ENCODE measurements around the gene KITLG. TPM values are rescaled to one million over a fixed set of nuclear protein-coding genes. Genes with fewer than 3 reads are reported as not detected.
"Not testable (repeated sequence)": the region's sequence is repeated elsewhere in the genome, so short reads cannot be mapped to it uniquely, and the experiment has no call there.

The KITLG gene
- polyA plus RNA-seq, 2 of the 4 experiments (the other 2 are of a cell fraction) = 8.0 to 10.1 TPM

- POLR2A ChIA-PET; FAIRE-seq; DNase-seq (ENCODE audit: low read depth in 1 of 2, low spot score in 1 of 2); H3K4me1 ChIP-seq; H3K9me3 ChIP-seq; H3K27ac ChIP-seq; H3K4me2 ChIP-seq; H3K4me3 ChIP-seq; ATAC-seq: not testable (repeated sequence)
- CTCF ChIA-PET = interaction anchor here (0.6 to 1.6 kb wide), 3 partner anchors 13 to 461 kb away, joined by 3 read pairs; partner anchors contain the start of gene KITLG
- WGBS (ENCODE audit: missing lambda C conversion rate) = 46% methylated on average over 1 of the region's 1 CpG
Observed at GRCh38 chr12:88628035-88628434, 47.8 kb upstream of the KITLG start.

- FAIRE-seq (no peak), DNase-seq (ENCODE audit: low read depth in 1 of 2, low spot score in 1 of 2) (no peak), ATAC-seq (no peak)
- Histone ChIP-seq H3K4me1 (peaks cover 6% of the 10 kb centered on the region; the same call in 1 of the 3 replicates), H3K9me3 (no peaks in the 10 kb centered on the region), H3K27ac (no peak overlapping the region), H3K4me2 (no peak overlapping the region), H3K4me3 (no peak overlapping the region)
- 0 out of 4 replicates have a peak, but pooled peaks of 1 of the 2 experiments have one; percentile 18 for TF ChIP-seq CEBPB (IDR thresholded peaks at IDR 0.05)
- no peak for TF ChIP-seq ZNF302 (CRISPR knock-in tag; IDR thresholded peaks at IDR 0.05)
- ChIA-PET POLR2A (no interaction called here), CTCF (interaction anchor here (0.6 to 1.6 kb wide), 3 partner anchors 12 to 461 kb away, joined by 3 read pairs; partner anchors contain the start of gene KITLG)
- WGBS (ENCODE audit: missing lambda C conversion rate) = 22% methylated on average over 1 of the region's 1 CpG
Observed at GRCh38 chr12:88627501-88627900, 47.2 kb upstream of the KITLG start.

- Histone ChIP-seq H3K4me3 (no peak overlapping the region), H3K4me2 (no peak overlapping the region), H3K4me1 (peaks cover 6% of the 10 kb centered on the region; the same call in 1 of the 3 replicates), H3K9me3 (no peaks in the 10 kb centered on the region), H3K27ac (no peak overlapping the region)
- no peak for TF ChIP-seq NPAS2 (CRISPR knock-in tag; IDR thresholded peaks at IDR 0.05; ENCODE audit: borderline replicate concordance)
- TF ChIP-seq MYC (IDR thresholded peaks at IDR 0.05; ENCODE audit: borderline replicate concordance, low read length) = no peak
- no peak for TF ChIP-seq POLR2A (IDR thresholded peaks at IDR 0.05; ENCODE audit: low read length)
- no peak for TF ChIP-seq CTCF (IDR thresholded peaks at IDR 0.05)
- no peak for TF ChIP-seq JUN (IDR thresholded peaks at IDR 0.05)
- DNase-seq (ENCODE audit: low read depth in 1 of 2, low spot score in 1 of 2) = no peak
- WGBS (ENCODE audit: missing lambda C conversion rate) = 67% methylated on average over 7 of the region's 7 CpGs
- CTCF ChIA-PET = no interaction called here
- no peak for ATAC-seq
- no peak for FAIRE-seq
- POLR2A ChIA-PET = no interaction called here
Observed at GRCh38 chr12:88625356-88625755, 45.1 kb upstream of the KITLG start.

GRCh38 chr12:88624911-88625310 lies 44.6 kb upstream of the KITLG start:
- TF ChIP-seq ELK1 (IDR thresholded peaks at IDR 0.05; ENCODE audit: low read depth, low read length) (no peak), CEBPB (IDR thresholded peaks at IDR 0.05) (peak in 1 of 2 experiments; percentile 8; a peak in 1 of 4 replicates), HOXB5 (CRISPR knock-in tag; IDR thresholded peaks at IDR 0.05) (peak; percentile 50; the same call in 1 of the 2 replicates), CHD4 (IDR thresholded peaks at IDR 0.05; ENCODE audit: borderline replicate concordance) (no peak), HDAC2 (IDR thresholded peaks at IDR 0.05) (no peak), MAZ (IDR thresholded peaks at IDR 0.05; ENCODE audit: borderline replicate concordance, low read depth, low read length) (no peak), POLR2A (IDR thresholded peaks at IDR 0.05; ENCODE audit: low read length) (no peak), CHD2 (IDR thresholded peaks at IDR 0.05; ENCODE audit: low read length, partially characterized antibody) (no peak), ZSCAN20 (CRISPR knock-in tag; IDR thresholded peaks at IDR 0.05) (no peak), KDM1A (IDR thresholded peaks at IDR 0.05; ENCODE audit: low read depth) (no peak), HES2 (IDR thresholded peaks at IDR 0.05) (no peak), EHMT2 (IDR thresholded peaks at IDR 0.05; ENCODE audit: low read depth) (no peak), ZFP36 (IDR thresholded peaks at IDR 0.05; ENCODE audit: borderline replicate concordance, partially characterized antibody) (no peak), POLR2AphosphoS2 (conservative IDR thresholded peaks at IDR 0.05; ENCODE audit: low read length) (no peak), MAX (IDR thresholded peaks at IDR 0.05) (no peak)
- H3K4me3 ChIP-seq = no peak overlapping the region

More at GRCh38 chr12:88624911-88625310, 44.6 kb upstream of the KITLG start:
- Histone ChIP-seq H3K27ac (no peak overlapping the region), H3K4me2 (no peak overlapping the region), H3K9me3 (no peaks in the 10 kb centered on the region), H3K4me1 (peaks cover 6% of the 10 kb centered on the region; the same call in 1 of the 3 replicates)
- FAIRE-seq (no peak), DNase-seq (ENCODE audit: low read depth in 1 of 2, low spot score in 1 of 2) (no peak), ATAC-seq (no peak)
- 76% methylated on average over 3 of the region's 3 CpGs for WGBS (ENCODE audit: missing lambda C conversion rate)
- ChIA-PET CTCF (no interaction called here), POLR2A (no interaction called here)
